Measurements from ENCODE around the gene WDR36. TPM values are rescaled to one million over a fixed set of nuclear protein-coding genes. Genes with fewer than 3 reads are reported as not detected.

The WDR36 gene
- total and polyA plus RNA-seq, 2 of the 4 experiments (the other 2 are of a cell fraction): 11.9 to 87.8 TPM

DNA sequence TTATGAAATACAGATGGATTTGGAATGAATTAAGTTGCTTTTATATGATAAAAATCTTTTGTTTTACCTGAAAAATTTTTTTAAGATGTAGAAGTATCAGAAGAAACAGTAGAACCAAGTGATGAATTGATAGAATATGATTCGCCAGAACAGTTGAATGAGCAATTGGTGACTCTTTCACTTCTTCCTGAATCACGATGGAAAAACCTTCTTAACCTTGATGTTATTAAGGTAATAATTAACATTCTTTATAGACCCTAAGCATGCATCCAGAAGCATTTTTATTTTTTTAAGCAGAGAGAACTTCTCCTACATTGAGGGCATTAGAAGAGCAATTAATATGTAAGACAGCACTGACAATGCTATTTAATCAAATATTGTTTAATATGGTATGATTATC lies 28.8 kb downstream of the WDR36 start:
- no peak overlapping the region for H2BK120ac ChIP-seq (ENCODE audit: low read depth, low read length)
- ChIA-PET POLR2A (ENCODE audit: unreplicated experiment) (no interaction called here), CTCF (no interaction called here)
- no CpG with 5 or more reads among the region's 2 CpGs for WGBS, 2 experiments (ENCODE audit: extremely low coverage in 2 of 2, insufficient read length in 1 of 2)
- no peaks in the 10 kb centered on the region for H3K9me3 ChIP-seq (ENCODE audit: control insufficient read depth, insufficient read depth, low read length)
- H4K91ac ChIP-seq (ENCODE audit: insufficient read depth, low read depth, low read length): no peak overlapping the region
- no peak overlapping the region for H2AFZ ChIP-seq (replicated peaks; ENCODE audit: low read length, poor library complexity)
- H3K18ac ChIP-seq (ENCODE audit: low read depth, low read length): no peak overlapping the region
- dilution Hi-C loops (cut with HindIII; ENCODE audit: low sequenced_read_pairs, unreplicated experiment) (no loop called here), in situ Hi-C loops (cut with MboI; ENCODE audit: low sequenced_read_pairs) (no loop called here), intact Hi-C loops (cut with micrococcal nuclease) (no loop called here)
- no peak overlapping the region for H2AK9ac ChIP-seq (replicated peaks; ENCODE audit: low read depth, low read length, poor library complexity)
- H3K9me1 ChIP-seq (ENCODE audit: insufficient read depth, low read length): no peaks in the 10 kb centered on the region
- H3K4me2 ChIP-seq (ENCODE audit: low read depth, low read length): no peak overlapping the region
- no peak overlapping the region for H2BK20ac ChIP-seq (ENCODE audit: low read depth, low read length)
- H3K9ac ChIP-seq (ENCODE audit: low read depth, low read length): no peak overlapping the region
- no peak overlapping the region for H4K5ac ChIP-seq (ENCODE audit: low read depth, low read length)
- H3K4me3 ChIP-seq (ENCODE audit: insufficient read depth, low read depth, low read length): no peak overlapping the region
- no TSS peak for BruUV-seq (replicated peaks)
- H3K27me3 ChIP-seq (ENCODE audit: control insufficient read depth, insufficient read depth, low read length): no peaks in the 10 kb centered on the region
- H3K27ac ChIP-seq (ENCODE audit: insufficient read depth, low read length): no peak overlapping the region
- H3K36me3 ChIP-seq (ENCODE audit: control insufficient read depth, insufficient read depth, low read length): peaks cover 19% of the 10 kb centered on the region
- ATAC-seq (ENCODE audit: low read depth): no peak
- no peak overlapping the region for H2BK15ac ChIP-seq (ENCODE audit: low read depth, low read length)
- H3K56ac ChIP-seq (ENCODE audit: extremely low read depth, insufficient read depth, low read length): no peak overlapping the region
- H3K23ac ChIP-seq (ENCODE audit: low read depth, low read length): no peak overlapping the region
- no peak overlapping the region for H2AK5ac ChIP-seq (ENCODE audit: low read depth, low read length)
- no peak for DNase-seq
- H2BK5ac ChIP-seq (ENCODE audit: low read depth, low read length, poor library complexity, severe bottlenecking): no peak overlapping the region
- TF ChIP-seq CHD1 (IDR thresholded peaks at IDR 0.05; ENCODE audit: low read depth, low read length) (no peak), CEBPB (IDR thresholded peaks at IDR 0.05; ENCODE audit: low read depth, low read length) (no peak), MAFK (IDR thresholded peaks at IDR 0.05; ENCODE audit: low read depth, low read length) (no peak), RAD21 (IDR thresholded peaks at IDR 0.05; ENCODE audit: low read length) (no peak), FOS (IDR thresholded peaks at IDR 0.05; ENCODE audit: low read depth, low read length) (no peak), MXI1 (IDR thresholded peaks at IDR 0.05; ENCODE audit: borderline replicate concordance, low read depth, low read length) (no peak), POLR2A (IDR thresholded peaks at IDR 0.05; ENCODE audit: low read depth, low read length) (no peak), BHLHE40 (IDR thresholded peaks at IDR 0.05; ENCODE audit: low read depth, low read length) (no peak), NFE2L2 (IDR thresholded peaks at IDR 0.05; ENCODE audit: low read depth, low read length) (no peak), MAZ (IDR thresholded peaks at IDR 0.05; ENCODE audit: borderline replicate concordance, low read depth, low read length) (no peak), RFX5 (IDR thresholded peaks at IDR 0.05; ENCODE audit: low read depth, low read length) (no peak)
- TF ChIP-seq, protein P1, sequence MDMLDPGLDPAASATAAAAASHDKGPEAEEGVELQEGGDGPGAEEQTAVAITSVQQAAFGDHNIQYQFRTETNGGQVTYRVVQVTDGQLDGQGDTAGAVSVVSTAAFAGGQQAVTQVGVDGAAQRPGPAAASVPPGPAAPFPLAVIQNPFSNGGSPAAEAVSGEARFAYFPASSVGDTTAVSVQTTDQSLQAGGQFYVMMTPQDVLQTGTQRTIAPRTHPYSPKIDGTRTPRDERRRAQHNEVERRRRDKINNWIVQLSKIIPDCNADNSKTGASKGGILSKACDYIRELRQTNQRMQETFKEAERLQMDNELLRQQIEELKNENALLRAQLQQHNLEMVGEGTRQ (IDR thresholded peaks at IDR 0.05; ENCODE audit: low read depth, low read length): no peak
- H4K20me1 ChIP-seq (ENCODE audit: insufficient read depth, low read length): no peaks in the 10 kb centered on the region; the same call in 1 of the 2 replicates
- H4K8ac ChIP-seq (ENCODE audit: low read depth in 2 of 2, low read length in 2 of 2): no peak overlapping the region
- no peak overlapping the region for H3K4ac ChIP-seq (ENCODE audit: low read depth, low read length)
- H3K4me1 ChIP-seq (ENCODE audit: control insufficient read depth, insufficient read depth, low read length): peaks cover 1% of the 10 kb centered on the region; the same call in 1 of the 2 replicates
- peaks cover 10 to 14% of the 10 kb centered on the region in 2 experiments for H3K79me1 ChIP-seq (ENCODE audit: low read depth in 1 of 2, low read length in 2 of 2)
- H3K14ac ChIP-seq (replicated peaks; ENCODE audit: low read depth, low read length): no peak overlapping the region

Measured in IMR-90 (cell line).